ENCODE measurements around the gene TMEM37.

DNA sequence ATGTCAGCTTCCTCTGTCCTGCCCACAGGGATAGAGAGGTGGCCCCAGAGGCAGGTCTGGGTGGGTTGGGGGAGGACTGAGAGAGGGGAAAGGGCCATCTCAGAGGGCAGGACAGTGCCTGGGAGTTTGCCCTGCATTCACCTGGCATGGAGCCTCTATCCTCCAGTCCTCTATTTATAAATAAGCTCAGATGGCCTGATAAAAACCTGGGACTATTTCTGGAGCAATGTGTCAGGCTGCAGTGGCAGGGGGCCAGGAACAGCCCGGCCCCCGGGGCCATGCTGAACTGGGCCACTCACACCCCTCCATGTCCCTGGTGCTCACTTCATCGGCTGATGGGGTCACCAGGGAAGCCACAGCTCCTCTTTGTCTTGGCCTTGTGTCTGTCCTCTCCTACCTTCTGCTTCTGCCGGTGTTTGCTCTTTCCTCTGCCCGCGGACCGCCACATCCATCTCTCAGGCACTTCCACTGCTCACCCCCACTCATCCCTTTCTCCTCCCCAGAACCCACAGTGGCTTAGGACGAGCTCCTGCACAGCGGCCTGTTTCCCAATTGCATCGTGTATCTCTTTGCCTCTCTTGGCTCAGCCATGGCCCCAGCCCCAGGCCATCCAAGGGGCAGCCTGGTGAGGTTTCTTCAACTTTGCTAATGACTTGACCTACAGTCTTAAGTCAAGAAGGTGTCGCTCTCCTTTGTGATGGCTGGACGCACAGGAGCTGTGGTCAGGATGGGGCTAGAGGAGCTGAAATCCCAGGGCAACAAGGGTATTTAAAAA, 53.9 kb downstream of the TMEM37 start:
- TF ChIP-seq POLR2AphosphoS5 (IDR thresholded peaks at IDR 0.05) (no peak), POLR2A (IDR thresholded peaks at IDR 0.05; ENCODE audit: low read depth) (no peak), EP300 (IDR thresholded peaks at IDR 0.05) (no peak)
- TF ChIP-seq, protein P1, sequence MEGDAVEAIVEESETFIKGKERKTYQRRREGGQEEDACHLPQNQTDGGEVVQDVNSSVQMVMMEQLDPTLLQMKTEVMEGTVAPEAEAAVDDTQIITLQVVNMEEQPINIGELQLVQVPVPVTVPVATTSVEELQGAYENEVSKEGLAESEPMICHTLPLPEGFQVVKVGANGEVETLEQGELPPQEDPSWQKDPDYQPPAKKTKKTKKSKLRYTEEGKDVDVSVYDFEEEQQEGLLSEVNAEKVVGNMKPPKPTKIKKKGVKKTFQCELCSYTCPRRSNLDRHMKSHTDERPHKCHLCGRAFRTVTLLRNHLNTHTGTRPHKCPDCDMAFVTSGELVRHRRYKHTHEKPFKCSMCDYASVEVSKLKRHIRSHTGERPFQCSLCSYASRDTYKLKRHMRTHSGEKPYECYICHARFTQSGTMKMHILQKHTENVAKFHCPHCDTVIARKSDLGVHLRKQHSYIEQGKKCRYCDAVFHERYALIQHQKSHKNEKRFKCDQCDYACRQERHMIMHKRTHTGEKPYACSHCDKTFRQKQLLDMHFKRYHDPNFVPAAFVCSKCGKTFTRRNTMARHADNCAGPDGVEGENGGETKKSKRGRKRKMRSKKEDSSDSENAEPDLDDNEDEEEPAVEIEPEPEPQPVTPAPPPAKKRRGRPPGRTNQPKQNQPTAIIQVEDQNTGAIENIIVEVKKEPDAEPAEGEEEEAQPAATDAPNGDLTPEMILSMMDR (IDR thresholded peaks at IDR 0.05) = no peak
